Sigmoid colon (tissue), 7 donors: ENCODE results near the gene PPP2R2C. TPM values are rescaled to one million over a fixed set of nuclear protein-coding genes. Genes with fewer than 3 reads are reported as not detected.

Experiments
- DNase-seq: peaks from one replicate; pipeline ENCODE4 v3.0.0-alpha.2; 2019
- H3K27ac ChIP-seq, 4 donors: fragments of 200-600 bp; sonication (generic); one replicate each; pipeline ENCODE4 v1.5.1; 2016 to 2019; ENCODE audit warnings: mild to moderate bottlenecking in 1 of 4
- H3K27me3 ChIP-seq, 3 donors: fragments of 200-600 bp; sonication (generic); one replicate each; pipeline ENCODE4 v1.5.1; 2019; ENCODE audit warnings: mild to moderate bottlenecking in 1 of 3
- H3K36me3 ChIP-seq, 4 donors: fragments of 200-600 bp; sonication (generic); one replicate each; pipeline ENCODE4 v1.5.1; 2016 to 2019
- H3K4me1 ChIP-seq, 4 donors: fragments of 200-600 bp; sonication (generic); one replicate each; pipeline ENCODE4 v1.5.1; 2017 to 2019
- H3K4me3 ChIP-seq, 4 donors: fragments of 200-600 bp; sonication (generic); one replicate each; pipeline ENCODE4 v1.5.1; 2017 to 2019; ENCODE audit warnings: mild to moderate bottlenecking in 2 of 4, moderate library complexity in 1 of 4
- H3K9me3 ChIP-seq, 4 donors: fragments of 200-600 bp in 3 of 4; sonication (generic) in 3 of 4; one replicate each; pipeline versions ENCODE4 v1.5.1 to v1.6.1; 2013 to 2019
- EP300 ChIP-seq, 4 donors: sonication (generic); formaldehyde crosslinking; IDR thresholded peaks; one replicate each; pipeline ENCODE4 v1.6.1; 2017; ENCODE audit warnings: antibody characterized with exemption in 4 of 4
- POLR2A ChIP-seq, 2 donors: fragments of 450-650 bp; IDR thresholded peaks; one replicate each; pipeline ENCODE4 v1.6.1; 2016; ENCODE audit warnings: antibody characterized with exemption in 2 of 2, mild to moderate bottlenecking in 2 of 2, moderate library complexity in 2 of 2
- POLR2AphosphoS5 ChIP-seq, 4 donors: sonication (generic); formaldehyde crosslinking; IDR thresholded peaks; one replicate each; pipeline ENCODE4 v1.6.1; 2017; ENCODE audit warnings: antibody characterized with exemption in 4 of 4
- WGBS, 2 donors: extraction: QIAGEN DNeasy Blood & Tissue Kit; methylation state at CpG; one replicate each; pipeline ENCODE4 v1.1.7; 2013; 5-methylcytosine and 5-hydroxymethylcytosine counted together
- intact Hi-C: fragments of 100-400 bp; cut with DNase I; formaldehyde crosslinking; loops from one replicate; pipeline ENCODE4 v1.15.1; 2023
- polyA plus RNA-seq, 3 donors: library from polyadenylated mRNA; stranded (reverse); fragments of 200-250 nt; gene quantifications; one replicate each; pipeline ENCODE4 v1.2.3, GENCODE V29; 2013
- total RNA-seq, 4 donors: library from RNA; depleted of rRNA; stranded (reverse); fragments of >200 nt; gene quantifications; one replicate each; pipeline ENCODE4 v1.1.0, GENCODE V29; 2016
- TF ChIP-seq, protein P1 (sequence below), 4 experiments: fragments of 450-650 bp in 3 of 4; fragments of 200-600 bp in 1 of 4; IDR thresholded peaks; one replicate each; pipeline ENCODE4 v1.5.1; 2016 to 2019; ENCODE audit warnings: antibody characterized with exemption in 4 of 4, mild to moderate bottlenecking in 3 of 4, moderate library complexity in 2 of 4
- donor health status: healthy with polysubstance abuse.
- donor health status: Bipolar disorder and iron deficiency.
- donor health status: healthy.

Gene PPP2R2C
- total and polyA plus RNA-seq, 7 donors: 0.49 to 2.8 (median 1.1) TPM; not detected in 2

DNA sequence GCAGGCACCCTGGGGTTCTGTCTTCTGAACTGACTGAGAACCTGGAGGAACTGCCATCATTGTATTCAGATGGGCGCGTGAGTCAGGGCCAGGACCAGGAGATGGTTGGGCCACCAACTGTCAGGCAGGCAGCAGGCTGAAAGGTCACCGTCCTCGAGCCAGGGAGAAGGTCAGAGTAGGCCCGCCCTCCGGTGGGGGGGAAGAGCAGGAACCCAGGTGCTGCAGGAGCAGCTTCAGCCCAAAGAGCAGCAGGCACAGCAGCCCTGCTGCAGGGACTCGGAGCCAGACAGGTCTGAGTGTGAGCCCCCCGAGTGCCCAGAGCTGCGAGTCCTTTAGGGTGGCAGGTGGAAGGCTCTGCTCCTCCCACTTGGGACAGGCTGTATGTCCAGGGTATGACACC lies 176.4 kb downstream of the PPP2R2C start:
- Histone ChIP-seq H3K27me3 (no peaks in the 10 kb centered on the region), H3K36me3 (peaks cover 29 to 87% (median 49%) of the 10 kb centered on the region in 4 donors), H3K4me3 (no peak overlapping the region), H3K9me3 (no peaks in the 10 kb centered on the region), H3K4me1 (peaks cover 0 to 5% (median 0%) of the 10 kb centered on the region in 4 donors), H3K27ac (no peak overlapping the region)
- TF ChIP-seq, protein P1, sequence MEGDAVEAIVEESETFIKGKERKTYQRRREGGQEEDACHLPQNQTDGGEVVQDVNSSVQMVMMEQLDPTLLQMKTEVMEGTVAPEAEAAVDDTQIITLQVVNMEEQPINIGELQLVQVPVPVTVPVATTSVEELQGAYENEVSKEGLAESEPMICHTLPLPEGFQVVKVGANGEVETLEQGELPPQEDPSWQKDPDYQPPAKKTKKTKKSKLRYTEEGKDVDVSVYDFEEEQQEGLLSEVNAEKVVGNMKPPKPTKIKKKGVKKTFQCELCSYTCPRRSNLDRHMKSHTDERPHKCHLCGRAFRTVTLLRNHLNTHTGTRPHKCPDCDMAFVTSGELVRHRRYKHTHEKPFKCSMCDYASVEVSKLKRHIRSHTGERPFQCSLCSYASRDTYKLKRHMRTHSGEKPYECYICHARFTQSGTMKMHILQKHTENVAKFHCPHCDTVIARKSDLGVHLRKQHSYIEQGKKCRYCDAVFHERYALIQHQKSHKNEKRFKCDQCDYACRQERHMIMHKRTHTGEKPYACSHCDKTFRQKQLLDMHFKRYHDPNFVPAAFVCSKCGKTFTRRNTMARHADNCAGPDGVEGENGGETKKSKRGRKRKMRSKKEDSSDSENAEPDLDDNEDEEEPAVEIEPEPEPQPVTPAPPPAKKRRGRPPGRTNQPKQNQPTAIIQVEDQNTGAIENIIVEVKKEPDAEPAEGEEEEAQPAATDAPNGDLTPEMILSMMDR (IDR thresholded peaks at IDR 0.05): no peak
- TF ChIP-seq POLR2AphosphoS5 (IDR thresholded peaks at IDR 0.05) (no peak), EP300 (IDR thresholded peaks at IDR 0.05) (no peak), POLR2A (IDR thresholded peaks at IDR 0.05) (no peak)
- DNase-seq: peak; percentile 57
- WGBS, 2 donors: 92 to 93% methylated on average over 9 of the region's 9 CpGs
- intact Hi-C loops: no loop called here

DNA sequence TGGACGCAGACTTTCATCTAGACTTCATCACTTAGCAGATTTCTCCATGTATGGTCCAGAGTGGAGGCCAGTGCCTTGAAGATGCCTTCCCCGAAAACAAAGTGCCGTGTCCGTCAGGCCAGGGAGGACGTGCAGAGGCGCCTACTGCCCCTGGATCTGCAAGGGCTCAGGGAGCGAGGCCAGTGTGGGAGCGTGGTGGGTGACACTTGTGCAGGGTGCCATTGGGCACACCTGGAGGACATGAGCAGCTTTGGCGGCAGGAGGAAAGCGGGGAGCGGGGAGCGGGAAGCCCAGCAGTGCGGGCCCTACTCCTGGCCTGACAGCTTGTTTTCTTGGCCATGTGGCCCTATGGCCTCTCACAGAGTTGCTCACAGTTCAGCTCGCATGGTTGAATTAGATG lies 176.9 kb downstream of the PPP2R2C start:
- Histone ChIP-seq H3K36me3 (peaks cover 26 to 87% (median 48%) of the 10 kb centered on the region in 4 donors), H3K4me3 (no peak overlapping the region), H3K4me1 (peaks cover 0 to 5% (median 0%) of the 10 kb centered on the region in 4 donors), H3K9me3 (no peaks in the 10 kb centered on the region), H3K27ac (no peak overlapping the region), H3K27me3 (no peaks in the 10 kb centered on the region)
- no peak for DNase-seq
- 97% methylated on average over 14 of the region's 14 CpGs for WGBS, 2 donors
- intact Hi-C loops: no loop called here
- TF ChIP-seq EP300 (IDR thresholded peaks at IDR 0.05) (no peak), POLR2A (IDR thresholded peaks at IDR 0.05) (no peak), POLR2AphosphoS5 (IDR thresholded peaks at IDR 0.05) (no peak)
- TF ChIP-seq, protein P1 (IDR thresholded peaks at IDR 0.05): no peak

DNA sequence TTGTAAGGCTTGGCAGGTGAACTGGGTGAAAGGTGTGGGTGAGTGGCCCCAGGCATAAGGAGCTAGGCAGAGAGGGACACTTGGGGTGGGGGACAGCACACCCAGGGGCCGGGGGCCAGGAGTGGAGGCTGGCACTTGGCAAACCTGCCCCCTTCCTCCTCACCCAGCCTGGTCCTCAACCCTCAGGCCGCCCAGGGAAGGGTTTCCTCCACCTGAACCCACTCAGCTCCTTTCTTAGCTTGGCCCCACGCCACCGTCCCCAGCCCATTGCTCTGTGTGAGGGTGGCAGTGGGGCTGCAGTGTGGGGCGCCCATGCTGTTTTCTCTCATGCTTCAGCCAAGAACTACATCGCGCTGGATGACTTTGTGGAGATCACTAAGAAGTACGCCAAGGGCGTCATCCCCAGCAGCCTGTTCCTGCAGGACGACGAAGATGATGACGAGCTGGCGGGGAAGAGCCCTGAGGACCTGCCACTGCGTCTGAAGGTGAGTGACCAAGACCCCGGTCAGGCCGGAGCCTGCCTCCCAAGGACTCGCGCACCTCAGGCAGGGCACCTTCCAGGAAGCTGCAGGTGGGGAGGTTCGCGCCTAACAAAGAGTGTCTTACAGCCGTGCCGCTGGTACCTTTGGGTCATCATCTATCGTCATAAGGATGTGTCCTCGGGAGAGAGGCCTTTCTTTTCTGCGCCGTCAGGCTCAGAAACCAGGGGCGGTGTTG lies 177.6 kb downstream of the PPP2R2C start:
- Histone ChIP-seq H3K4me1 (peaks cover 0 to 5% (median 0%) of the 10 kb centered on the region in 4 donors), H3K27me3 (no peaks in the 10 kb centered on the region), H3K36me3 (peaks cover 31 to 87% (median 52%) of the 10 kb centered on the region in 4 donors), H3K27ac (no peak overlapping the region), H3K9me3 (no peaks in the 10 kb centered on the region), H3K4me3 (no peak overlapping the region)
- TF ChIP-seq, protein P1 (IDR thresholded peaks at IDR 0.05): no peak
- TF ChIP-seq POLR2AphosphoS5 (IDR thresholded peaks at IDR 0.05) (no peak), POLR2A (IDR thresholded peaks at IDR 0.05) (no peak), EP300 (IDR thresholded peaks at IDR 0.05) (no peak)
- intact Hi-C loops: no loop called here
- DNase-seq: no peak
- 96% methylated on average over 27 of the region's 27 CpGs for WGBS, 2 donors

DNA sequence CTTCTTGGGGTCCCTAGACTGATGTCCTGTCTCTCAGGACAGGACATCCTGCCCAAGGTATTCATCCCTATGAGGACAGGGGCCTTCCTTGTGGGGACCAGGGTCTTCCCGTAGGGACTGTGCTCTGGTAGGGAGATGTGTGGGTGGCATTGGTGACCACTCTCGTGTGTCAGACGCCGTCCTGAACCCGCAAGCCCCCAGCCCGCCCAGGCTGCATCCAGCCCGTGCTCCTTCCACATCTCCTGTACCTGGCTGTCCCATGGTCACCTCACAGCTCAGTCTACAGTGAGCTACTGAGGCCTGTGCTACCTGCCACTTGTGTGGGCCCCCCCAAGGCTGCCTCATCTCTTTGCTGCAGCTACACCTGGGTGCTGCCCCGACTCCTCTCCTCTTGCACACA lies 178.8 kb downstream of the PPP2R2C start:
- WGBS, 2 donors: 88 to 92% methylated on average over 8 of the region's 8 CpGs
- TF ChIP-seq POLR2A (IDR thresholded peaks at IDR 0.05) (no peak), POLR2AphosphoS5 (IDR thresholded peaks at IDR 0.05) (no peak), EP300 (IDR thresholded peaks at IDR 0.05) (no peak)
- TF ChIP-seq, protein P1 (IDR thresholded peaks at IDR 0.05): no peak
- Histone ChIP-seq H3K27me3 (no peaks in the 10 kb centered on the region), H3K4me1 (peaks cover 0 to 5% (median 0%) of the 10 kb centered on the region in 4 donors), H3K36me3 (peaks cover 42 to 92% (median 63%) of the 10 kb centered on the region in 4 donors), H3K9me3 (no peaks in the 10 kb centered on the region), H3K4me3 (no peak overlapping the region), H3K27ac (no peak overlapping the region)
- intact Hi-C loops: no loop called here
- DNase-seq: no peak
